Vagina (tissue), 2 donors: ENCODE data around the gene TRIM44. TPM values are rescaled to one million over a fixed set of nuclear protein-coding genes. Genes with fewer than 3 reads are reported as not detected.

ENCODE experiments used
- DNase-seq, 2 donors: peaks; one replicate each; pipeline ENCODE4 v3.0.0-alpha.2; 2017; ENCODE audit errors: extremely low spot score in 2 of 2
- H3K27ac ChIP-seq: fragments of 200-600 bp; sonication (generic); one replicate; pipeline ENCODE4 v1.5.1; 2019
- H3K27me3 ChIP-seq: fragments of 200-600 bp; sonication (generic); one replicate; pipeline ENCODE4 v1.5.1; 2019
- H3K36me3 ChIP-seq, 2 donors: fragments of 200-600 bp; sonication (generic); one replicate each; pipeline ENCODE4 v1.5.1; 2017 to 2019
- H3K4me1 ChIP-seq: fragments of 200-600 bp; sonication (generic); one replicate; pipeline ENCODE4 v1.5.1; 2019
- H3K4me3 ChIP-seq, 2 donors: fragments of 200-600 bp; sonication (generic); 1 replicate in 1 of 2; 2 replicates in 1 of 2; pipeline ENCODE4 v1.5.1; 2016 to 2019
- H3K9me3 ChIP-seq: fragments of 200-600 bp; sonication (generic); one replicate; pipeline ENCODE4 v1.5.1; 2019
- CTCF ChIP-seq, 3 experiments: fragments of 450-650 bp in 2 of 3; fragments of 200-600 bp in 1 of 3; sonication (generic) in 1 of 3; IDR thresholded peaks; one replicate each; pipeline ENCODE4 v1.5.1; 2017 to 2019; ENCODE audit warnings: antibody characterized with exemption in 3 of 3, mild to moderate bottlenecking in 2 of 3, moderate library complexity in 2 of 3
- POLR2A ChIP-seq, 2 donors: fragments of 450-650 bp; IDR thresholded peaks; one replicate each; pipeline ENCODE4 v1.6.1; 2017; ENCODE audit warnings: antibody characterized with exemption in 2 of 2, mild to moderate bottlenecking in 2 of 2, moderate library complexity in 2 of 2
- POLR2AphosphoS5 ChIP-seq, 2 donors: sonication (generic); formaldehyde crosslinking; IDR thresholded peaks; one replicate each; pipeline ENCODE4 v1.9.0; 2017; ENCODE audit warnings: antibody characterized with exemption in 2 of 2, mild to moderate bottlenecking in 2 of 2, low read depth in 1 of 2; ENCODE audit not compliant: insufficient read depth in 1 of 2
- intact Hi-C: fragments of 100-400 bp; cut with DNase I; formaldehyde crosslinking; loops from one replicate; pipeline ENCODE4 v1.15.1; 2023
- total RNA-seq: library from RNA; depleted of rRNA; stranded (reverse); fragments of >200 nt; gene quantifications from one replicate; pipeline ENCODE4 v1.2.3, GENCODE V29; 2016

The TRIM44 gene
- total RNA-seq, 1 donor from 2014 or later, result 27.7 TPM

DNA sequence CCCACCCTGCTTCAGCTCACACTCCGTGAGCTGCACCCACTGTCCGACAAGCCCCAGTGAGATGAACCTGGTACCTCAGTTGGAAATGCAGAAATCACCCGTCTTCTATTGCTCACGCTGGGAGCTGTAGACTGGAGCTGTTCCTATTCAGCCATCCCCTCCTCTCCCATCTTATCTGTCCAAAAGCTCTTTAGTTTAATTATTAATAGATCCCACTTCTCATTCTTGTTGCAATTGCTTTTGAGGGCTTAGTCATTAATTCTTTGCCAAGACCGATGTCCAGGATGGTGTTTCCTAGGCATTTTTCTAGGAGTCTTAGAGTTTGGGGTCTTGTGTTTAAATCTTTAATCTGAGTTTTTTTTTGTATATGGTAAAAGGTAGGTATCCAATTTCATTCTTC lies 116.8 kb downstream of the TRIM44 start:
- intact Hi-C loops, result no loop called here
- Histone ChIP-seq H3K4me3 (no peak overlapping the region), H3K9me3 (no peaks in the 10 kb centered on the region), H3K36me3 (no peaks in the 10 kb centered on the region), H3K27ac (no peak overlapping the region), H3K4me1 (peaks cover 12% of the 10 kb centered on the region), H3K27me3 (no peaks in the 10 kb centered on the region)
- TF ChIP-seq POLR2A (IDR thresholded peaks at IDR 0.05), result no peak
- no peak for TF ChIP-seq POLR2AphosphoS5 (IDR thresholded peaks at IDR 0.05; ENCODE audit: insufficient read depth in 1 of 2, low read depth in 1 of 2)
- TF ChIP-seq CTCF (IDR thresholded peaks at IDR 0.05), result no peak
- DNase-seq, result no peak

- TF ChIP-seq POLR2AphosphoS5 (IDR thresholded peaks at IDR 0.05; ENCODE audit: insufficient read depth in 1 of 2, low read depth in 1 of 2) (no peak), CTCF (IDR thresholded peaks at IDR 0.05) (no peak), POLR2A (IDR thresholded peaks at IDR 0.05) (no peak)
- Histone ChIP-seq H3K4me3 (no peak overlapping the region), H3K27me3 (no peaks in the 10 kb centered on the region), H3K27ac (no peak overlapping the region), H3K9me3 (no peaks in the 10 kb centered on the region), H3K36me3 (no peaks in the 10 kb centered on the region), H3K4me1 (peaks cover 21% of the 10 kb centered on the region)
- intact Hi-C loops, result no loop called here
- DNase-seq, result no peak
Observed at GRCh38 chr11:35780951-35781860, 118.6 kb downstream of the TRIM44 start.

DNA sequence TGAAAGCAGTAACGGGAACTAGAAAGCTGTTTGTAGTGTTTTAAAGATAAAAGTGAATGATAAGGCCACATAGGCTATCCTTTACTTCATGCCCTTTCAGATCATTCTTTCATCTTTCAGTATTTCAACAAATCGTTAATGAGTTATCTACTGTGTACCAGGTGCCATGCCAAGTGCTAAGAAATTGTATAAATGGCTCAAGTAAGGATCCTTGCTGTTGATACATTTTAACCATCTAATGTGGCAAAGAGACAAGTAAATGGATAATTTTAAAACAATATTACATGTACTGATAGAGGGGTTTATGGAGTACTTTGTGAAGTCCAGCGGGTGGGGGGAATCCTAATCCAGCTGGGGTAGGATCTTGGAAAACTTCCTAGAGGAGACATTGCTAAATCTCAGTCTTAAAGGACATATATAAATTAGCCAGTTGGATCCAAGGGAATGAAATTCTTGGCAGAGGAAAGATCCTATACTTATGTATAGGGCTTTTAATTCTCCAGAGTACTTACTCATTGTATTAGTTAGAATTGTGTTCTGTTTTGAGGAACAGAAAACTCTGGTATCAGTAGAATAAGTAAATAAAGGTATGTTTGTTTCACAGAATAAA lies 119.4 kb downstream of the TRIM44 start:
- intact Hi-C loops, result no loop called here

GRCh38 chr11:35783809-35784208 lies 121.2 kb downstream of the TRIM44 start:
- no peak overlapping the region for H3K4me3 ChIP-seq
- intact Hi-C loops, result no loop called here
- no peak for DNase-seq
- H3K36me3 ChIP-seq, result no peaks in the 10 kb centered on the region
- TF ChIP-seq CTCF (IDR thresholded peaks at IDR 0.05) (no peak), POLR2AphosphoS5 (IDR thresholded peaks at IDR 0.05; ENCODE audit: insufficient read depth in 1 of 2, low read depth in 1 of 2) (no peak), POLR2A (IDR thresholded peaks at IDR 0.05) (no peak)
- no peaks in the 10 kb centered on the region for H3K9me3 ChIP-seq
- H3K4me1 ChIP-seq, result peaks cover 47% of the 10 kb centered on the region
- H3K27ac ChIP-seq, result no peak overlapping the region
- H3K27me3 ChIP-seq, result no peaks in the 10 kb centered on the region

More for the DNA sequence above, 119.4 kb downstream of the TRIM44 start:
- Histone ChIP-seq H3K4me1 (peaks cover 29% of the 10 kb centered on the region), H3K36me3 (no peaks in the 10 kb centered on the region), H3K4me3 (no peak overlapping the region), H3K9me3 (no peaks in the 10 kb centered on the region), H3K27me3 (no peaks in the 10 kb centered on the region), H3K27ac (no peak overlapping the region)
- no peak for TF ChIP-seq POLR2A (IDR thresholded peaks at IDR 0.05)
- TF ChIP-seq CTCF (IDR thresholded peaks at IDR 0.05), result no peak
- no peak for TF ChIP-seq POLR2AphosphoS5 (IDR thresholded peaks at IDR 0.05; ENCODE audit: insufficient read depth in 1 of 2, low read depth in 1 of 2)
- no peak for DNase-seq

DNA sequence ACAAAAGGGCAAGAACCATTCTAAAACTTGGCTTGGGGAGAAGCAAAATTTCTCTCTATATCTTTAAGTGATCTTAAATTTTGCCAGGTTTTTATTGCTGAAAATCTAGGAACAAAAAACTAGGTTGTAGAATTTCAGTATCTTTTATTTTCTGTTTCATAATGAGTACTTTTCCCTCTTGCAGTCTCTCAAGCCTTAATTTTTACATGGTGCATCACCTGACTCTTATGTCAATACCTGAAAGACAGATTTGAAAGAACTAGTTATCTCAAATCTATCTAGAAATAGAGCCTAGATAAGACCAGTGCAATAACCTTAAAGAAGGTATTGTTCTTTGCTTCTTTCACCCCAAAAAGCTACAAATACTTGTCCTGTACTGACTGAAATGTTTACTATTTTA lies 122.1 kb downstream of the TRIM44 start:
- Histone ChIP-seq H3K36me3 (no peaks in the 10 kb centered on the region), H3K4me3 (no peak overlapping the region), H3K4me1 (peaks cover 49% of the 10 kb centered on the region), H3K9me3 (no peaks in the 10 kb centered on the region), H3K27me3 (no peaks in the 10 kb centered on the region), H3K27ac (no peak overlapping the region)
- TF ChIP-seq POLR2AphosphoS5 (IDR thresholded peaks at IDR 0.05; ENCODE audit: insufficient read depth in 1 of 2, low read depth in 1 of 2) (no peak), POLR2A (IDR thresholded peaks at IDR 0.05) (no peak), CTCF (IDR thresholded peaks at IDR 0.05) (no peak)
- DNase-seq, result no peak
- intact Hi-C loops, result no loop called here
